GM19463 (cell line): ENCODE data around the gene INSYN2B.
"Not testable (repeated sequence)": the region's sequence is repeated elsewhere in the genome, so short reads cannot be mapped to it uniquely, and the experiment has no call there.

Experiments
- ATAC-seq: cut with Tn5 transposase; IDR thresholded peaks from one replicate; pipeline ENCODE4 v1.9.1; 2021; ENCODE audit warnings: mild to moderate bottlenecking, moderate library complexity; ENCODE audit not compliant: unreplicated experiment

Gene INSYN2B

DNA sequence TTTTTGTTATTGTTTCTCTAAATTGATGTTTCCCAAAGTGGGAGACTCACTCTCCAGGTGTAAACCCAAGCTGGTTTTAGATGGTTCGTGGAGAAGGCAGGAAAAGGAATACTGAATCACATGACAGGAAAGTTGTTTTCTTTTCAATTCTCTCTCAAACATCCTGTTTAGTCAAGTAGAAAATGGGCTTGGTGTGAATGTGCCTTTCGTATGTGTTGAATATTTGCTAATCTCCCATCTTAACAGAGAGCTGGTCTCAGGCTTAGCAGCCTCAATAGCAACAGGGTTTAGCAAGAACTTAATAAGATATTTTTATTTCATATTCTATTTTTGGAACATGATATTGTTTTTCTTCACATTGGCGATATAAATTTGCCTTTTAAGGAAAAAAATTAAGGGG is 119.7 kb downstream of the INSYN2B start:
- no peak for ATAC-seq

DNA sequence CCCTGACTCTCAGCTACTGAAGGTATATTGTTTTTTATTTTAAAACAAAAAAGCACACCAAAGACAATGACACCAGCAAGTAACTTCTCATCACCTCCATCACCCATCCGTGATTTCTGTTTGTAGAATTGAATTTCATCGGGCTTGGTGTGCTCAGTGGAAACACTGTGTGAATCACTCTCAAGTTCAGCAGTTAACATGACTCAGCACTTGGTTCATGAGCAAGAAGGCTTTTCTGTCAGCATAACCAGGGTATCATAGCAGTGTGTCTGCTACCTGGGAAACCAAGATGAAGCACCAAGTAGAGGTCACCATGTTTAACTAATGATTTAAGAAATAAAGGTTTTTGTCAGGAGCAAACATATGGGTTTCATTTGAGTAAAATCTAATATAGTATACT is 123.7 kb downstream of the INSYN2B start:
- ATAC-seq = no peak

DNA sequence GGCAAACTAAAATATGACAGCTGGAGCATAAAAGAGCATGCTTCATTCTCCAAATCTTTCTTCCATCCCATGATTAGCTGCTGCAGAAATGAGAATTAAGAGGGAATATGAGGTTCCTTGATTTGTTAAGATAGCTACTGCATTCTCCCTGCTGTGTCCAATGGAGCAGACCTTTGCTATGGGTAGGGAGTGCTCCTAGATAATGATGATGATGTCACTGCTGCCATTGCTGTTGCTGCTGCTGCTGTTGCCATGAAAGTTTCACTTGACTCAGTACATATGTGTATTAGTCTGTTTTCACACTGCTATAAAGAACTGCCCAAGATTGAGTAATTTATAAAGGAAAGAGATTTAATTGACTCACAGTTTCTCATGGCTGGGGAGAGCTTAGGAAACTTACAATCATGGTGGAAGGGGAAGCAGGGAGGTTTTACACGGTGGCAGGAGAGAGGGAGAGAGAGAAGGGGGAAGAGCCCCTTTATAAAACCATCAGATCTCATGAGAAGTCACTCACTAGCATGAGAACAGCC is 128.9 kb downstream of the INSYN2B start:
- ATAC-seq = no peak

DNA sequence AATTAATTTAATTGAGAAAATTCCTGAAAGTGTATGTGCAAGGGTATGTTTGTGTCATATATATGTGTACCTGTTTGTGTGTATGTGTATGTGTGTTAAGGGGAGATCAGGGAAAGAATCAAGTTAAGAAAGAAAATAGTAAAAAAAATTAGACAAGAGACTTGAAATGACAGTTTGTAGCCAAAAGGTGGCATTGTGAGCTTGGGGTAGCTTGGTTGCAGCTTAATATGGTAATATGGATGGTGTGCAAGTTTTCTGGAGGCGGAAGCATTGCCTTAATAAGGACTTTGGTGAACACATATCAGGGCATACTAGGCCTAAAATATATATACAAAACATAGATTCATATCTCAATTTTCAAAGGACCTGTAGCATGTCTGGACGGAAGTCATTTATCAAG is 129.9 kb downstream of the INSYN2B start:
- no peak for ATAC-seq

DNA sequence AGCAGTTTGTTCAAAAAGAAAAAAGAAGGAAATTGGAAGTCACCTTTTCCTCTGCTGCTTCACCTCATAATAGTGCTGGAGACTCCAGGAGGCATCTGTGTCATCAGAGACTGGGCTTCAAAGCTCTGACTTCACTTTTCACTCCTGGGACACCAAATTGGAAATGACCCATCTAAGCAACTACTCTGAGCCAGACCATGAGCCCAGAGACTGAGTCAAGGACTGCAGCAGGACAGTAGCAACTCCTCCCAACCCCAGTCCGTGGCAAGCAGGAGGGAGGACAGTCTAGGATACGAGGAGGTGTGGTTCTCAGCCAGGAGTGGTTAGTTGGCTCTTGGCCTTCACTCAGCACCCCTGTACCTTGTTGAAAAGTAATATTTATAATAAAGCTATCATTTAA is 131.5 kb downstream of the INSYN2B start:
- no peak for ATAC-seq

DNA sequence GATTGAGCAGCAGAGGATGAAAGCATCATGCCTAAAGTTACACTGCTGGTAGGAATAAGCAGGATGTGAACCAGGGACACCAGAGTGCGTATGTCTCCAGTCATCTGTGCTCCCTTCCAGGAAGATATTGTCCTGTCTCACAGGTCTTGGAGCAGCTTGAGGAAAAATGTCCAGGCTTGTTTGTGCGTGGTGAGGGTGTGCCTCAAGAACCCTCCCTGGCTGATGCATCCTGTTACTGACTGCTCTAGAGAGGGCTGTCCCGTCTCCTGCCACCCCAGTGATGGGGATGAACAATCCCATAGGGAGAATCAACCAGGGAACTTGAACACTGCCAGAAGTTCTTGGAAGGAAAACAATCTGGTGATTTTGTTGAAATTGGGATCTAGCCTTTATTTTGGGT is 132.0 kb downstream of the INSYN2B start:
- ATAC-seq = no peak

DNA sequence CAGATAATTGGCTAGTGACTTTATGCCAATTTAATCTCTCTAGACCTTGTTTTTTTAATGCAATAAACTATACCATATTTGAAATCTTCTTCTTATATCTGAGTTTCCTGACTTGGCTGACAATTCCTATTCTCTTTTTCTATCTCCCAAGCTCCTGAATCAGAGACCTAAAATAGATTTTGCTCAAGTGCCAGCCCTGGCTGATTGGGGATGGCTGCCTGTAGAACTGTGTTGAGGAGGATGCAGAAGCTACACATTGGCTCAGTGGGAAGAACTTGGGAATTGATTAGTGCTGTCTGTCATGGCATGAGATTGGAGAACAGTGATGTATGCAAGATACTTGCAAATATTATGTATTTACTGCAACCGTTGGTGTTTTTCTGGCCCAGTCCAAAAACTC is 132.8 kb downstream of the INSYN2B start:
- no peak for ATAC-seq

DNA sequence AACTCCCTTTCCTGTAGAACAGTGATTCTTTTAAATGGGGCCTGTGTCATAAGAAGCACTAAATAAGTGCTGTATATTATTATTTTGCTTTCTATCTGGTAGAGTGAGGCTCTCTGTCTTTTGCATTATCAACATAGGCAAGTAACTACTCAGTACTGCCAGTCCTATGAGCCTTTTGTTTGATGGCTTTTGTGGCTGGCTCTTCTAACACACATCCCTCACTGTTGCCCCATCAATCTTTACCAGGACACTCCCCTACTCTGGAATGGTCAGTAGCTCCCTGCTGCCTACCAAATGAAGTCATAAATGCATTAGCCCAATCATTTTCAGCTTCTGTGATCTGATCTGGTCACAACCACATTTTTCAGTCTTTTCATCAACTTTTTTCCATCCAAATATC is 137.6 kb downstream of the INSYN2B start:
- ATAC-seq = no peak

DNA sequence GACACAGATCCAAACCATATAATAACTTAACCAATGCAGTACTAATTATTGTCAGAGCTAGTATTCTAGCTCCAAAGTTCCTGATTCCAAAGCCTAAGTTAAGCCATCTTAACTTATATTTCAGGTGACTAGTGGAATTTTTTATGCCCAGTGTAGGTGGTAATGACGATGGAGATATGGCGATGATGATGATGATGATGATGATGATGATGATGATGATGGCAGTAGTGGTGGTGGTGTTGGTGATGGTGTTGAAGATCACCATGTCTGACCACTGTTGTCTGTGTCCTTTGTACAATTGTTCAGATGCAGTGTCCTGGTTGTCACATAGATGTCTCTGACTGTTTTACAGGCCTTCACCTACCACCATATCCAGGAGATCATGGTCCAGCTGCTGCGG is 139.9 kb downstream of the INSYN2B start:
- no peak for ATAC-seq

DNA sequence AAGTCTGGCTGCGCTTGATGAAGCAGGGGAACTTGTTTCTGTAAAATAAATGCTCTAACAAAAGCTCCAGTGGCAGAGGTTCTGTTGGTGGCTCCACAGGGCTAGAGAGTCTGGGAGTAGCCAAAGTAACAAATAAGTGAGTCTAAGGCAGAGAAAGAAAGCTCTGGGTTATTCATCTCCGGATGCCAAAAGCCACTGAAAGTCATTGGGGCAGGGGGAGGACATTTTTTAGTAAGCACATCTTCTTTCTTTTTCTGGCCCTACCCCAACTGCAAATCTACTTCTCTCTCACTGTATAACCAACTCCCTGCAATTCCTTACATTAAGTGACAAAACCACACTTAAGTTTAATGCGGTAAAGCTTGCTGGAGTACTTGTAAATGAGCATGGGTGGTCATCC is 141.6 kb downstream of the INSYN2B start:
- peak; percentile 92 for ATAC-seq

DNA sequence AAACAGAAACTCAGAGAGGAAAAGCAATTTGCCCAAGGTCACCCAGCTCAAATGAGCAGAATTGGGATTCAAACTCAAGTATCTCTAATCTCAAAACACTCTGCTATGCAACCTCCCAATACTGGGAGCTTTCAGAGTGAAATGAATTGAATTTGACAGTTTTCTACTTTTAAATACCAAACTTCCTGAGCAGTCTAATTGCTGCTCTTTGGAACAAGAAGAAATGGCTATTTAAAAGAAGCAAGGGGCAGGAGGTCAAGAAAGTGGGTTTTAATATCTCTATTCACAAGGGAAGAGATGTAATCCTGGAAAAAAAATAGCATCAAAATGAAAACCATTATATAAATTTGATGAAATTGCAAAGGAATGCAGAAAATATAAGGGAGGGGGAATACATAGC is 142.6 kb downstream of the INSYN2B start:
- no peak for ATAC-seq

DNA sequence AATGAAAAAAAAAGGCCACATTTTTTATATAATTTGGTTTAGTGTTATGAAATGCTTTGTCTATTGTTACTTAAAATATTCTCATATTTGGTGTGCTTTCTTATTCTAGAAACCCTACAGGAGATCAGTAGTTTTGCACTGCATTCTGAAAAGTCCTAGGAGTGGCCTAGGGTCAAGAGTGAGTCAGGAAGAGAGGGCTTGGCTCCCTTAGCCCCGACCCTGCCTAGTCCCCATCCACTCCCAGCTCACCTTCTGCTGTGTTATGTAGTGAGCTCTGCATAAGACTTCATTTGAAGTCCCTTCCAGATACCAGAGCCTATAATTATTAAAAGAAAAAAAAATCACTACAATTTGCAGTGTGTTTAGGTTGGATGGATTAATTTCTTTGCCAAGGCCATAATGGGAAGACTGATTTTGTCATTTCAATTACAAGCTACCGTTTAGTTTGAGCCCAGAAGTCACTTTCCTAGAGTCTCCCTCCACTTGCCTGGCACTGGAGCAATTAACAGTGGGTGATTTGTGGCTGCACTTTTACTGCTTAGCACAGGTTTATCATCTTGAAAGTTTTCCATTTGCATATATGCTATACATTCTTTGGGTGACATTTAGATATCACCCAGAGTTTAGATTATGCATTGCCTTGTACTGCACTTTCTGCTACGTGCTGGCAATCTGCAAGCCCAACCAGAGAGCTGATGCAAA is 143.3 kb downstream of the INSYN2B start:
- ATAC-seq = no peak

DNA sequence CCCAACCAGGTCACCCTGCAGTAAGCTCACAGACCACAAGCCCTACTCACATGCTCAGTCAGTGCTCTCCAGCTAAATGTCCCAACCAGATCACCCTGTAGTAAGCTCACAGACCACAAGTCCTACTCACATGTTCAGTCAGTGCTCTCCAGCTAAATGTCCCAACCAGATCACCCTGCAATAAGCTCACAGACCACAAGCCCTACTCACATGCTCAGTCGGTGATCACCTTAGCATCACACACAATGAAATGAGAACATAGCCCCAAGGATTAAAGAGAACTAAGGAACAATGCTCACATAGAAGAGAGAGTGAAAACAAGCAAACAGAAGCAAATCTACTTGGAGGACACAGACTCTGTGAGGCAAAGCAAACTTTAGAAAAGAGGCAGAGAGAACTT is 145.8 kb downstream of the INSYN2B start:
- ATAC-seq = not testable (repeated sequence)

DNA sequence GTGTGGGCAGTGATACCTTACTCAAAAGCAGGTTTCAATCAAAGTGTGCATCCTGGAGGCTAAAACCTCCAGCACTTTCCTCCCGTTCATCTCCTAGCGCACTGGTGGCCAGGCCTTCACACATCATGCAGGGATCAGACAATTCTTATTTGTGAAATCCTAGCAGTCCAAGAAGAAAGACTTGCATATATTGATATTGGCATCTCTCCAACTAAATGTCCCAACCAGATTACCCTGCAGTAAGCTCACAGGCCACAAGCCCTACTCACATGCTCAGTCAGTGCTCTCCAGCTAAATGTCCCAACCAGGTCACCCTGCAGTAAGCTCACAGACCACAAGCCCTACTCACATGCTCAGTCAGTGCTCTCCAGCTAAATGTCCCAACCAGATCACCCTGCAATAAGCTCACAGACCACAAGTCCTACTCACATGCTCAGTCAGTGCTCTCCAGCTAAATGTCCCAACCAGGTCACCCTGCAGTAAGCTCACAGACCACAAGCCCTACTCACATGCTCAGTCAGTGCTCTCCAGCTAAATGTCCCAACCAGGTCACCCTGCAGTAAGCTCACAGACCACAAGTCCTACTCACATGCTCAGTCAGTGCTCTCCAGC is 146.5 kb downstream of the INSYN2B start:
- ATAC-seq = not testable (repeated sequence)

DNA sequence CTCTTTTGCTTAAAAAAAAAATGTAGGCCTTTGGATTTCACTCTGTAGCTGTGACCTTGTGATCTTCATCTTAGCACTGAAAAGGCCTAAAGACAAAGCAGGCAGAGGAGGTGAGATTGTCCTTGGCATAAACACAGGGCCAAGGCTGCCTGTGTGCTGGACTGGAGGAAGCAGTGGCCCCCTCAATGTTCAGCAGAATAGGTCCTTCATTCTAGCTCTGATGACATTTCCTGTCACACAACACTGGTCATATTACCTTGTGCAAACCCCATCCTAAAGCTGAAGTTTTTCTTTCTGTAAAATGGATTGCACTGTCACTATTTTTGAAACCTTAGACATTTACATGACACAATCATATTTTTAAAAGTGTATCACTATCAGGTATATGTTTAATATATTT is 147.4 kb downstream of the INSYN2B start:
- no peak for ATAC-seq

DNA sequence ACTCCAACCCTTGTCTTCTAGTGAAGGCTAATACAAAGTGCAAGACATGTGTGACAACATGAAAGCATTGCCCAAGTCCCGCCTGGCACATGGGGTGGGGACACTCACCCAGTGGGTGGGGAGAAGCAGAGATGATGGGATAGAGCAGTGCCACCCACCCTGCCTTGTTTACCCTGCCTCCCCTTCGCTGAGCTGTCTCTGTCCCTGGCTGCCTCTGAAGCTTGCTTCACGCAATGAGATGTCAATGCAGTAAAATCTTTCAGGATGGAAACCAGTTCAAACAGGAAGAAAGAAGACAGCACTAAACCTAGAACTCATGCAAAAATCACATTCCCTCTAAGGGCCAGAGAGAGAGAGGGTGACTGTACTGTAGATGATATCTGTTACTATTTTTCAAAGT is 148.0 kb downstream of the INSYN2B start:
- ATAC-seq = no peak

DNA sequence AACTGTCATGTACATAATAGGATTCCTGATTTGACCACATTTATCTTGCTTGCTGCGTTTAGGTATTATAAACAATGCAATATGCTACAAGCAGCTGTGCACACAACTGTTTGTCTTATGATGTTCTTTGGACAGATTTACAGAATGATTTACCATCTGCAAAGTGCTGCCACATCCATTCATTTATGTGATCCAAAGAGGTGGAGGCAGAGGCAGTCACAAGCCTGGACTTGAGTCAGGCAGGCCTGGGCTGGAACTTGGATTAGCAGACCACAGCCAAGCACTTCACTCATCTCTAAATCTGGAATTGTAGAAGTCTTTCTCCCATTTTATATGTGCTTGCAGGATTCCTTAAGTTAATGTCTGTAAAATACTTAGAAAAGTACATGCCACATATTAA is 149.0 kb downstream of the INSYN2B start:
- ATAC-seq = no peak

DNA sequence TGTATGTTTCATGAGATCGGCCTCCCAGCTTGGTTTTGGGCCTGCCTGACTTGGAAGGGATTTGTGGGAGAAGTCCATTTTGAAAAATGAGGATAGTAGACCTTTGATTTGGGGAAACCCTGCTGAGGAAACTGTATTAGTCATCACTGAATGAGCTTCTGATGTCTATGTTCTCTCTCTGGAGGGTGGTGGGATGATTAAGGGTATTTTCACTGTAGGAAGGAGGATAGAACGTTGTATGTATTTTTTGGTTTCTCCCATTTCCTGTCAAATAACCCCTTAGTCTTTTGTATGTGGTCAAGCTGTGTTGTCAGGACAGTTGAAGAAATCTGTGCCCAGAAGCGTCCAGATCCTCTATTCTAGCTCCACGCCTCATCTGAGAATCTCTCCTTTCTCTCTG is 151.9 kb downstream of the INSYN2B start:
- ATAC-seq = peak; percentile 76

DNA sequence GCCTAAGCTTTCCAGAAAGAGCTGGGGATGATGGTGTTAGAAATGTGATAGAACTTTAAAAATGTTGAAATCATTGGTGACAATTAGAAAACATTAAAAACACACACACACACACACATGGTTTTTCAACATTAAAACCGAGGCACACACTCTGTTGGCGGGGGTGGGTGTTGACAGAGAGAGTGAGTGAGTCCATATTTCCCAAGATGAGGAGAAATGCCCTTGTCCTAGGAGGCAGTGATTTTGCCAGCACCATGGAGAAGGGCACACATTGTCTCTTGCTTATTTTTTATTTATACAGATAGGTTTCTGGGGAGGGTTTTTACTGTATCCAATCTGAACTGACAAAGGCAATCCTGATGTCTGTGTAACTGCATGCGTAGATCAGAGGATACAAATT is 152.5 kb downstream of the INSYN2B start:
- no peak for ATAC-seq

DNA sequence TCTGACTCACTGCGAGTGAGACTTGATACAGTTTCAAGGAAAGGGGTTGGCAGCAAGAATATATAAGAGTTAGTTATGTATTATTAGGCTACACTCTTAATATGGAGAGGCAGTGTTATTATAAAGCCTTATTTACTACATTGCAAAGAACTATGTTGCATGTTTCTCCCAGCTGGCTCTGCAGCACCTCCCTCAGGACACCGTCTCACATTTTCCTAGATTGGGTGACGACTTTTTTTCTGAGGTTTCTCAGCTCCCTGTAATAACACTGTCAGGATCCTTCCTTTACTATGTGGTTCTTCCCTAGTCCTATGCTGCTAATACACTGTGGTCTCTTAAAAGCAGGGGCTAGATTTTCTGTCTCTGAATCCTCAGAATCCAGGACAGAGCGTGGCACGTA is 153.7 kb downstream of the INSYN2B start:
- ATAC-seq = no peak

DNA sequence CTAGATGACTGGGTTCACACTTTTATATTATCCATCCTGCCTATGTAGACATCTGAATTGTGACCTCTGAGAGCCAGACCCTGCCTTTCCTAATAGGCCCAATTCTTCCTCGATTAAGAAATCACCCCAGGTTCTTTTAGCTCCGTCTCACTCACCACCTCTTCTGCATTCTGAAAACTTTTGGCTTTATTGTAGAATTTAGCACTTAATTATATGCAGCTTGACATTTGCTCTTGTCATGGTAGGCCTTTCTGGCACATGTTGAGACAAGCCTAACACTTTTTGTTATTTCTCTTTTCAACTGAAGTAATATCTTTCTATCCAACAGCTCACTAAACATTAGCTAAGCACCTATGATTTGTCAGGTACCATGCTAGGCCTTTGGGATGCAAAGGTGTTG is 163.3 kb downstream of the INSYN2B start:
- no peak for ATAC-seq

DNA sequence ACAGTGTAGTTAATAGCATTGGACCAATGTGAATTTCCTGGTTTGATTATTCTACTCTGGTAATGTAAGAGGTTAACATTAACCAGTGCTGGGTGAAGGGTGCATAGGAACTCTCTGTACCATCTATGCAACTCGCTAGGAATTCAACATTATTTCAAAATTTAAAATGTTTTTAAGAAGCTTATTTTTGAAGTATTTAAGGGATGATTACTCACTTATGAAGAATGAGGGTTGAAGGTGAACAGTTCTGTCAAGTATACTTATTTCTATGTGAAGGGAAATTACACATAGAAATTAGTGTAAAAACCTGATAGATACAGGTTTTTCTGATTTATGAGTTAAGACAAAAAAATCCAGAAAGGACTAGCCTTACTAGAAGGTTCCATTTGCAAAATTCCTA is 165.8 kb downstream of the INSYN2B start:
- no peak for ATAC-seq
